Prostate gland (tissue), 2 donors: ENCODE measurements around the gene RNF180.

ENCODE experiments used
- POLR2A ChIP-seq: fragments of 450-650 bp; IDR thresholded peaks from one replicate; pipeline ENCODE4 v1.6.1; 2016; ENCODE audit warnings: antibody characterized with exemption, mild to moderate bottlenecking
- TF ChIP-seq, protein P1 (sequence below), 4 experiments: fragments of 200-600 bp in 2 of 4; fragments of 450-650 bp in 2 of 4; sonication (generic) in 2 of 4; IDR thresholded peaks; 1 replicate in 3 of 4; 2 replicates in 1 of 4; pipeline ENCODE4 v1.5.1; 2016 to 2019; ENCODE audit warnings: antibody characterized with exemption in 4 of 4, mild to moderate bottlenecking in 2 of 4, moderate library complexity in 2 of 4

DNA sequence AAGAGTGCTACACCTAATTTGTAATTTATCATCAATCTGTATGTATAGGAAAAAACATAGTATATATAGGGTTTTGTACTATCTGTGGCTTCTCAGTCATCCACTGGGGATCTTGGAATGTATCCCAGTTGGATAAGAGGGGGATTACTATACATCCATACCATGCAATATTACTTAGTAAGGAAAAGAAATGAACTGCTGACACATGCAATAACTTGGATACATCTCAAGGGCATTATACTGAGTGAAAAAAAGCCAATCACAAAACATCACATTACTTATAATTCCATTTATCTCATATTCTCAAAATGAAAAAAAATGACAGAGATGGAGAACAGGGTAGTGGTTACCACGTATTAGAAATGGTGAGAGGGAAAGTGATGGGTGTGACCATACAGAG lies 231.9 kb downstream of the RNF180 start:
- TF ChIP-seq, protein P1, sequence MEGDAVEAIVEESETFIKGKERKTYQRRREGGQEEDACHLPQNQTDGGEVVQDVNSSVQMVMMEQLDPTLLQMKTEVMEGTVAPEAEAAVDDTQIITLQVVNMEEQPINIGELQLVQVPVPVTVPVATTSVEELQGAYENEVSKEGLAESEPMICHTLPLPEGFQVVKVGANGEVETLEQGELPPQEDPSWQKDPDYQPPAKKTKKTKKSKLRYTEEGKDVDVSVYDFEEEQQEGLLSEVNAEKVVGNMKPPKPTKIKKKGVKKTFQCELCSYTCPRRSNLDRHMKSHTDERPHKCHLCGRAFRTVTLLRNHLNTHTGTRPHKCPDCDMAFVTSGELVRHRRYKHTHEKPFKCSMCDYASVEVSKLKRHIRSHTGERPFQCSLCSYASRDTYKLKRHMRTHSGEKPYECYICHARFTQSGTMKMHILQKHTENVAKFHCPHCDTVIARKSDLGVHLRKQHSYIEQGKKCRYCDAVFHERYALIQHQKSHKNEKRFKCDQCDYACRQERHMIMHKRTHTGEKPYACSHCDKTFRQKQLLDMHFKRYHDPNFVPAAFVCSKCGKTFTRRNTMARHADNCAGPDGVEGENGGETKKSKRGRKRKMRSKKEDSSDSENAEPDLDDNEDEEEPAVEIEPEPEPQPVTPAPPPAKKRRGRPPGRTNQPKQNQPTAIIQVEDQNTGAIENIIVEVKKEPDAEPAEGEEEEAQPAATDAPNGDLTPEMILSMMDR (IDR thresholded peaks at IDR 0.05) = no peak
- TF ChIP-seq POLR2A = no peak
